Effector memory CD4-positive, alpha-beta T cell (primary cell): Measurements from ENCODE around the gene THBD.

Source experiments
- DNase-seq, 3 donors: peaks; one replicate each; pipeline ENCODE4 v3.0.0-alpha.2; 2020
- H3K27ac ChIP-seq: 2 replicates; pipeline ENCODE4 v1.7.0; 2013; ENCODE audit warnings: mild to moderate bottlenecking, low read length, moderate library complexity; ENCODE audit not compliant: insufficient read depth, poor library complexity, severe bottlenecking
- H3K27me3 ChIP-seq: replicated peaks from 2 replicates; pipeline ENCODE4 v1.7.0; 2013; ENCODE audit warnings: mild to moderate bottlenecking, low read length; ENCODE audit not compliant: insufficient read depth, control insufficient read depth, poor library complexity, severe bottlenecking
- H3K36me3 ChIP-seq: 2 replicates; pipeline ENCODE4 v1.7.0; 2013; ENCODE audit warnings: mild to moderate bottlenecking, low read length, moderate library complexity; ENCODE audit not compliant: control insufficient read depth, insufficient read depth
- H3K4me1 ChIP-seq: 2 replicates; pipeline ENCODE4 v1.7.0; 2013; ENCODE audit warnings: low read length, mild to moderate bottlenecking; ENCODE audit not compliant: control insufficient read depth, insufficient read depth, poor library complexity, severe bottlenecking
- H3K4me3 ChIP-seq: 2 replicates; pipeline ENCODE4 v1.7.0; 2013; ENCODE audit warnings: low read length, low read depth, mild to moderate bottlenecking; ENCODE audit not compliant: insufficient read depth, poor library complexity, severe bottlenecking
- H3K9me3 ChIP-seq: 2 replicates; pipeline ENCODE4 v1.7.0; 2013; ENCODE audit warnings: mild to moderate bottlenecking, low read length, moderate library complexity; ENCODE audit not compliant: control insufficient read depth

THBD gene

DNA sequence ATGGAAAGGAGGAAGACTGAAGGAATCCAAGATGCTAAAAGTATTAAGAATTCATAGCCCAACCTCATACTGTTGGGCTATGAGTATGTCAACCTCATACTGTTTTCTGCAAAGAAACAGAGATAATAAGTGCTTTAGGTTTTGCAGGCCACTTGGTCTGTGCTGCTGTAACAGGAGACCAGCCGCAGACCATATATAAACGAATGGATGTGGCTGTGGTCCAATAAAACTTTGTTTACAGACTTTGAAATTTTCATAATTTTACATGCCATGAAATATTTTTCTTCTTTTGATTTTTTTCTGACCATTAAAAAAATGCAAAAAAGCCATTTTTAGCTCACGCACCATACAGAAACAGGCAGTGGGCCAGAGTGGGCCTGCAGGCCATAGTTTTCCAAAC, 13.7 kb upstream of the THBD start:
- no peak overlapping the region for H3K4me3 ChIP-seq
- no peaks in the 10 kb centered on the region for H3K9me3 ChIP-seq
- H3K27me3 ChIP-seq: no peaks in the 10 kb centered on the region
- no peaks in the 10 kb centered on the region for H3K36me3 ChIP-seq
- no peaks in the 10 kb centered on the region for H3K4me1 ChIP-seq
- no peak overlapping the region for H3K27ac ChIP-seq
- no peak for DNase-seq

DNA sequence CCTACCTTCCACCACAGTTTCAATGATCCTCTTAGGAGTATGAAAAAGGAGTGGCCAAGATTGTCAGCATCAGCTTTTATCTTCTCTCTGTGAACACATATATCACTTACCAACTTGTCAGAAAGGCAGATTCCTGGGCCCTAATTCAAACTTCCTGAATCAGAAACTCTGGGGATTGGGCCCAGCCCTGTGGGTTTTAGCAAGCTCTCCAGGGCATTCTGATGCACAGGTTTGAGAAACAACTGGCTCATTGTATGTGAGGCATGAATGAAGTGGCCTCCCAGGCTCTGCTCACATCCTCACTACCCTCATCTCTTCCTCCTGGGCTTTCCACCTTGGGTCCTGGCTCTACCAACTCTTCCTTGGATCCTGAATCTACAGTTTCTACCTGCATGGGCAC, 13.2 kb upstream of the THBD start:
- Histone ChIP-seq H3K27ac (no peak overlapping the region), H3K27me3 (no peaks in the 10 kb centered on the region), H3K4me3 (no peak overlapping the region), H3K4me1 (no peaks in the 10 kb centered on the region), H3K36me3 (no peaks in the 10 kb centered on the region), H3K9me3 (no peaks in the 10 kb centered on the region)
- DNase-seq: no peak

DNA sequence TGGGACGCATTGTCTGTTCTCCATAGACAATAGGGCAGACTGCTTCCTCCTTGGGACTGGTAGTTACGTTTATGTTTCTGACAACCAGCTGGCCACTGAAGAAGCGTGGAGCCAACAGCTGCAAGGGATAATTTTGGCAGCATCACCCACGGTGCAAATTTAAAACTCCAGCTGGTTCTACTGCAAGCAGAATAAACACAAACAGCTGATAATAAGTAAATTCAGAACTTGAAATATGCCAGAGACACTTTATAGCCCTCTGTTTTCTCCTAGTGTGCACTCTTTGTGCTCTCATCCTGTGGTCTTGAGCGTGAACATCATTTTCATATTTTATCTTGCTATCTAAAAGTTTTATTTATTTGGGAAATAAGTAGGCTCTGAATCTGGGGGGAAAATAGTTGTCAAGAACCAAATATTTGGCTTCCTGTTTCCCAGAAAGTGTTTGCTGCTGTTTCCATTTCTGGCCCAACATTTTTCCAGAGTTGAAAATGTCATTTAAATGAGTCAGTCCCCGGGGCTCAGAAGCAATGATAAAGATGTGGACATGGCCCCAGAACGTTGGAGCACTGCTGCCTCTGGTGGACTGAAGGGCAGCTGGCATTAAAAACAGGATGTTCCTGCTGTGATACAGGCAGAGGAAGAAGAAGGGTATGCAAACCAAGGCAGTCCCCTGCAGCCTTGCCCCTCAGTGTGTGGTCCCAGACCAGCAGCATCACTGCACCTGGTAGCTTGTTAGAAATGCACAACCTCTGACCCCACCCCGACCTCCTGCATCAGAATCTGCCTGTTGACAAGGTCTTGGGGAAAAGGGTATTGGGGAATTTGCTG, 12.5 kb upstream of the THBD start:
- Histone ChIP-seq H3K27me3 (no peaks in the 10 kb centered on the region), H3K36me3 (no peaks in the 10 kb centered on the region), H3K27ac (no peak overlapping the region), H3K4me1 (no peaks in the 10 kb centered on the region), H3K9me3 (no peaks in the 10 kb centered on the region), H3K4me3 (no peak overlapping the region)
- DNase-seq: no peak

DNA sequence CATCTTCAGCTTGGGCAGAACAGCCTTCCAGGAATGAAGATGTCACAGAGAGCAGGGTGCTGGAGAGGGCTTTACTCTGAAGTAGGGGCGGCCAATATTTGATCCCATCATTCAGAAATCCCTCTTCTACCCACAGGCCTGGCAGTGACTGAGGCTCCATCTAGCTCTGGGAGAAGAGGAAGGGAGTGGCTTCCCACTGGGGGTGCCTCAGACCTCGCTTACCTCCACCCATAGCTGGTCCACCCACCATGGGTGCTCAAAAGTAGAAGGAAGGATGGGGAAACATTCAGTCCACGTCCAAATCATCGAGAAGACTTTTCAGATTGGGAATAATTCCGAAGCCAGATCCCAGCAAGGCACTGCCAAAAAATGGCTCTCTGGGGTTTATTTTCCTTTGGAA, 11.8 kb upstream of the THBD start:
- Histone ChIP-seq H3K4me3 (no peak overlapping the region), H3K27ac (no peak overlapping the region), H3K36me3 (no peaks in the 10 kb centered on the region), H3K27me3 (no peaks in the 10 kb centered on the region), H3K9me3 (no peaks in the 10 kb centered on the region), H3K4me1 (no peaks in the 10 kb centered on the region)
- DNase-seq: no peak

DNA sequence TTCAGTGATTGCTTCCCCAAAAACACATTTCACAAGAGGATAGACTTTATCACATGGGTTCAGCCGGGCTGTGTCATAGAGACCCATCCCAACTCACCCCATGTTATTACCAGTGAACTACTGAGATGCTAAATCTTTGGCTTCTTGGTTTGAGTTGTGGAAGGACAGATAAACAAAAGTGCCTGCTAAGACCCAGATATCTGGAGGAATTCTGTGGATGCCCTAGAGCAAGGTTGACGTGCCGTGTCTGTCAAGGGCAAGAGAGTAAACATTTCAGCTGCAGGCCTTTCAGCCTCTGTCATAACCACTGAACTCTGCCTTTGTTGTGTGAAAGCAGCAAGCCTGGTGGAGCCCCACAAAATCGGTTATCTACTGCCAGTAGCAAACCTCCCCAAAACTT, 11.2 kb upstream of the THBD start:
- no peaks in the 10 kb centered on the region for H3K4me1 ChIP-seq
- H3K4me3 ChIP-seq: no peak overlapping the region
- no peak overlapping the region for H3K27ac ChIP-seq
- H3K9me3 ChIP-seq: no peaks in the 10 kb centered on the region
- H3K36me3 ChIP-seq: no peaks in the 10 kb centered on the region
- DNase-seq: no peak
- no peaks in the 10 kb centered on the region for H3K27me3 ChIP-seq

DNA sequence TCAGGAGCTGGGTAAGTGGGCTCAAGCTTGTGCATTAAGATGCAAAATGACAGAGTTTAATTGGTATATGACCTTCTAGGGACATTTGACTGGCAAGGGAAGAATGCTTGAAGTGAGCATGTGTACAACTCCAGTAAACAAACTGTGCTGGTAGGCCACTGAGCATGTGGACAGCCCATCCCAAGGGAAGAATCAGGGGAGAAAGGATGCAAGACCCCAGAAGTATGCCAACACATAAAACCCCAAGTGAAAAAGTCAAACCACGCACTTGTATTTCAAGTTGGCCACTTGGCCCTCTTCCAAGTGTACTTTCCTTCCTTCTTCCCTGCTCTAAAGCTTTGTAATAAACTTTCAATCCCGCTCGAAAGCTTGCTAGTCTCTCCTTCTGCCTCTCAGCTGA, 10.4 kb upstream of the THBD start:
- H3K4me3 ChIP-seq: no peak overlapping the region
- no peaks in the 10 kb centered on the region for H3K4me1 ChIP-seq
- peaks cover 4% of the 10 kb centered on the region for H3K27me3 ChIP-seq
- H3K27ac ChIP-seq: no peak overlapping the region
- H3K9me3 ChIP-seq: no peaks in the 10 kb centered on the region
- H3K36me3 ChIP-seq: no peaks in the 10 kb centered on the region
- no peak for DNase-seq

DNA sequence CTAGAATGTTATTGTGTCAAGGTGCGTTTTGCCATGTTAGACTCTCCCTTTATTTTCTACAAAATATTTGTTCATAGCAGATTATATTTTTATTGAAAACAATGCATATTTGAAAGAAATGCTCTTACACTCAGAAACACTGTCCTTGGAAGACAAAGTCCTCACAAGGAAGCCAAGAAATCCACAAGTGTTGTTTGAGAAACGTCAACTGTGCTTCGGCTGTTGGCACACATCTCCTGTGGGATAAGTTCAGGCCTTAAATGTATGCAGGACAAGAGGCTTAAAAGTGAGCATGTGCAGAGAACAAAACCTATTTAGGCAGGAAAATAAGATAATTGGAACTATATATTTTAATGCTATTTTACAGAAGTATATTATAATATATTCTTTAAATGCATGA, 9.5 kb upstream of the THBD start:
- Histone ChIP-seq H3K4me1 (no peaks in the 10 kb centered on the region), H3K27me3 (peaks cover 5% of the 10 kb centered on the region), H3K36me3 (no peaks in the 10 kb centered on the region), H3K27ac (no peak overlapping the region), H3K9me3 (no peaks in the 10 kb centered on the region), H3K4me3 (no peak overlapping the region)
- no peak for DNase-seq

DNA sequence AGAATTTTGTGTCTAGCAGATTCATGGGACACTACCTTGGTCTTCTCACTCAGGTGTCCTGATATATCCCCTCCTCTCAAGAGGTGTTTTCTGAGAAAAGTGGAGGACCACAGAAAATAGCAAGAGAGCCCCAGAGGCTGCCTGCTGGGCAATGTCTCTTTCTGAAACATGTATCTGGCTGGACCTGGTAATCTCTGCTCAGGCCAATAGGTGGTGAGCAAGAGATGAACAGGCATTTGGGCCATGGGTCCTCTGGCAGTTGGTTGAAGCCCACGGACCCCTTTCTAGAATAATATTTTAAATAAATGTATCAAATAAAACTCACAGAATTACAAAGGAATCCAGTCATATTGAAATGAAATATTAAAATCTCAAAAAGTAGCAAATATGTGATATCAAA, 8.8 kb upstream of the THBD start:
- Histone ChIP-seq H3K27ac (no peak overlapping the region), H3K4me3 (no peak overlapping the region), H3K27me3 (peaks cover 5% of the 10 kb centered on the region), H3K9me3 (no peaks in the 10 kb centered on the region), H3K4me1 (no peaks in the 10 kb centered on the region), H3K36me3 (no peaks in the 10 kb centered on the region)
- no peak for DNase-seq

- Histone ChIP-seq H3K27ac (no peak overlapping the region), H3K27me3 (peaks cover 13% of the 10 kb centered on the region), H3K9me3 (no peaks in the 10 kb centered on the region), H3K4me3 (no peak overlapping the region), H3K4me1 (peaks cover 2% of the 10 kb centered on the region), H3K36me3 (no peaks in the 10 kb centered on the region)
- no peak for DNase-seq
These were observed 3.4 kb upstream of the THBD start for GRCh38 chr20:23052904-23053303.

- H3K4me3 ChIP-seq: no peak overlapping the region
- H3K4me1 ChIP-seq: peaks cover 2% of the 10 kb centered on the region
- peaks cover 23% of the 10 kb centered on the region for H3K27me3 ChIP-seq
- no peak for DNase-seq
- no peaks in the 10 kb centered on the region for H3K36me3 ChIP-seq
- no peaks in the 10 kb centered on the region for H3K9me3 ChIP-seq
- H3K27ac ChIP-seq: no peak overlapping the region
These were observed 1.6 kb upstream of the THBD start for GRCh38 chr20:23050847-23051627.
